Measurements from ENCODE around the gene GPRIN1. TPM values are rescaled to one million over a fixed set of nuclear protein-coding genes. Genes with fewer than 3 reads are reported as not detected.
"Not testable (repeated sequence)": the region's sequence is repeated elsewhere in the genome, so short reads cannot be mapped to it uniquely, and the experiment has no call there.

GPRIN1 gene
- total RNA-seq, 4 donors from 2014 or later = 0.57 to 4.6 (median 2.2) TPM

- no peak for TF ChIP-seq CTCF (IDR thresholded peaks at IDR 0.05)
- TF ChIP-seq POLR2A (IDR thresholded peaks at IDR 0.05) = no peak
- Histone ChIP-seq H3K9me3 (no peaks in the 10 kb centered on the region), H3K36me3 (no peaks in the 10 kb centered on the region), H3K27me3 (peaks cover 0 to 47% (median 0%) of the 10 kb centered on the region in 4 donors), H3K4me1 (peaks cover 11 to 19% (median 13%) of the 10 kb centered on the region in 3 donors), H3K4me3 (no peak overlapping the region), H3K27ac (no peak overlapping the region)
- 80% methylated on average over 1 of the region's 4 CpGs; no CpG with 5 or more reads in 1 of the 2 donors for WGBS, 2 donors
- intact Hi-C loops (cut with DNase I) = no loop called here
- DNase-seq = no peak
Measured at GRCh38 chr5:176608142-176608705, 1.7 kb downstream of the GPRIN1 start.

DNA sequence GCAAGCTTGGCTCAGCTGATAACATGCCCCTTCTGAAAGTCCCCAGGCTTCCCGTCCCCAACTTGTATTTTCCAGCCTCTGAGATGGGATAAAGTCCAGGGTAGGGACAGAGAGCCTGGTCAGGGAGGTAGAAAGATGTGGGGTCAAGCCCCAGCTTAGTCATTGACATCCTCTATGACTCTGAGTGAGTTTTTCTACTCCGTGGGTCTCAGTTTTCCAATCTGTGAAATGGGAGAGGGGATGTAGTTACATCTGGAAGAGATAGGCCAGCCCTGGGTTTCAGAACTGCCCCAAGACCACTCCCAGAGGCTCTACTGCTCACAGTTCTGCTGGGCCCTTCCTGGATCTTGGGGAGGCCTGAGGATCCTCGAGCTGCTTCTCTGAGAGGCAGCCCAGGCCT, 3.1 kb downstream of the GPRIN1 start:
- WGBS, 2 donors = 73 to 90% methylated on average over 2 to 3 of the region's 3 CpGs
- Histone ChIP-seq H3K4me1 (peaks cover 11 to 19% (median 13%) of the 10 kb centered on the region in 3 donors), H3K36me3 (no peaks in the 10 kb centered on the region), H3K27me3 (peaks cover 0 to 38% (median 0%) of the 10 kb centered on the region in 4 donors), H3K4me3 (no peak overlapping the region), H3K9me3 (no peaks in the 10 kb centered on the region), H3K27ac (no peak overlapping the region)
- intact Hi-C loops (cut with DNase I) = no loop called here
- no peak for DNase-seq
- no peak for TF ChIP-seq POLR2A (IDR thresholded peaks at IDR 0.05)
- TF ChIP-seq CTCF (IDR thresholded peaks at IDR 0.05) = no peak

GRCh38 chr5:176606032-176606431, 3.9 kb downstream of the GPRIN1 start:
- H3K4me3 ChIP-seq = no peak overlapping the region
- intact Hi-C loops (cut with DNase I) = no loop called here
- TF ChIP-seq CTCF (IDR thresholded peaks at IDR 0.05) = no peak
- TF ChIP-seq POLR2A (IDR thresholded peaks at IDR 0.05) = no peak
- H3K27ac ChIP-seq = no peak overlapping the region
- peaks cover 11 to 19% (median 13%) of the 10 kb centered on the region in 3 donors for H3K4me1 ChIP-seq
- H3K9me3 ChIP-seq = no peaks in the 10 kb centered on the region
- no peak for DNase-seq
- no peaks in the 10 kb centered on the region for H3K36me3 ChIP-seq
- WGBS, 2 donors = 80 to 100% methylated on average over 1 to 3 of the region's 3 CpGs
- H3K27me3 ChIP-seq = peaks cover 0 to 35% (median 0%) of the 10 kb centered on the region in 4 donors

DNA sequence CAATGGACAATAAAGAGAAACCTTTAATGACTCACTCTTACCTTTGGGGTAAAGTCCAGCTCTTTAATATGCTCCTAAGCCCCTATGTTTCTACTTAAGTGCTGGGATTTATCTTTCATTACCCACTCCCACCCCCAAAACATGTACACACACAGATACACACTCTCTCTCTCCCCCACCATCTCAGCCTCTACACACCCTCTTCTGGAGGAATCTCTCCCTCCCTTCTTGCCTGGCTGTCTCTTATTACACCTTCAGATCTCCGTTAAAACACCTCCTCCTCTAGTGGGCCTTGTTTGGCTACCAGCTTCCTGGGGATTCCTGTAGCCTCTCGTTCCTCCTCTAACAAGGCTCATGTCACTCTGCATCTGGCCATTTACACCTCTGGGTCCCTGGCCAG, 6.9 kb downstream of the GPRIN1 start:
- intact Hi-C loops (cut with DNase I) = no loop called here
- Histone ChIP-seq H3K4me1 (no peaks in the 10 kb centered on the region), H3K4me3 (no peak overlapping the region), H3K27me3 (peaks cover 0 to 17% (median 0%) of the 10 kb centered on the region in 4 donors), H3K27ac (no peak overlapping the region), H3K9me3 (no peaks in the 10 kb centered on the region), H3K36me3 (no peaks in the 10 kb centered on the region)
- DNase-seq = no peak
- WGBS, 2 donors = 34 to 53% methylated on average over 2 of the region's 2 CpGs
- no peak for TF ChIP-seq CTCF (IDR thresholded peaks at IDR 0.05)
- TF ChIP-seq POLR2A (IDR thresholded peaks at IDR 0.05) = no peak

GRCh38 chr5:176601901-176602482, 8.0 kb downstream of the GPRIN1 start:
- intact Hi-C loops (cut with DNase I) = no loop called here
- H3K9me3 ChIP-seq = no peaks in the 10 kb centered on the region
- no peak overlapping the region for H3K27ac ChIP-seq
- H3K36me3 ChIP-seq = no peaks in the 10 kb centered on the region
- no peak overlapping the region for H3K4me3 ChIP-seq
- no peak for DNase-seq
- TF ChIP-seq CTCF (IDR thresholded peaks at IDR 0.05) (no peak), POLR2A (IDR thresholded peaks at IDR 0.05) (no peak)
- H3K4me1 ChIP-seq = peaks cover 0 to 5% (median 4%) of the 10 kb centered on the region in 3 donors
- peaks cover 0 to 24% (median 0%) of the 10 kb centered on the region in 4 donors for H3K27me3 ChIP-seq
- WGBS, 2 donors = 76 to 79% methylated on average over 12 of the region's 12 CpGs

DNA sequence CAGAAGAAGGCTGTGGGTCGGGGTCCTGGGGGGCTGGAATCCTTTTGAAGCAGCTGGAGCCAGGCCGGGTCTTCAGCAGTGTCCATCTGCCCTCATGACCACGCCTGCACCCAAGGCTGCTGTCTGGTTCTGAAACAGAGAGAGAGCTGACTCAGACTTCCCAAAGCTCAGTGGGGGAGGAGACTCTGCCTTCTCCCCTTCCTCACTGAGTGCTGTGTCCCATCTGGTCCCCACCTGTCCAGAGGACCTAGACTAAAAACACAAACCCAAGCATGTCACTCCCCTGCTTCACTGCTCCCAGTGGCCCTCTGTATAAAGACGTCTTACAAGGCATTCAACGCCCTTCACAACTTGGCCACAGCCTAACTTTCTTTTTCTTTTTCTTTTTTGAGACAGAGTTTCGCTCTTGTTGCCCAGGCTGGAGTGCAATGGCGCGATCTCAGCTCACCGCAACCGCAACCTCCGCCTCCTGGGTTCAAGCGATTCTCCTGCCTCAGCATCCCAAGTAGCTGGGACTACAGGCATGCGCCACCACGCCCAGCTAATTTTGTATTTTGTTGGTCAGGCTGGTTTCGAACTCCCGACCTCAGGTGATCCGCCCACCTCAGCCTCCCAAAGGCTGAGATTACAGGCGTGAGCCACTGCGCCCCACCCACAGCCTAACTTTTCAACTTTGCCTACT, 10.1 kb downstream of the GPRIN1 start:
- intact Hi-C loops (cut with DNase I); DNase-seq; H3K27ac ChIP-seq; H3K36me3 ChIP-seq; H3K9me3 ChIP-seq; H3K4me3 ChIP-seq: not testable (repeated sequence)
- H3K27me3 ChIP-seq = peaks cover 0 to 42% (median 0%) of the 10 kb centered on the region in 4 donors
- WGBS, 2 donors = 90 to 92% methylated on average over 16 of the region's 19 CpGs
- H3K4me1 ChIP-seq = peaks cover 3 to 12% (median 8%) of the 10 kb centered on the region in 3 donors
